ENCODE results near the gene RASGEF1C. TPM values are rescaled to one million over a fixed set of nuclear protein-coding genes. Genes with fewer than 3 reads are reported as not detected.

RASGEF1C gene
- total and polyA plus RNA-seq, 2 of the 13 experiments (the other 11 are each of a cell fraction or from before 2014, with no cell fraction given), result not detected

DNA sequence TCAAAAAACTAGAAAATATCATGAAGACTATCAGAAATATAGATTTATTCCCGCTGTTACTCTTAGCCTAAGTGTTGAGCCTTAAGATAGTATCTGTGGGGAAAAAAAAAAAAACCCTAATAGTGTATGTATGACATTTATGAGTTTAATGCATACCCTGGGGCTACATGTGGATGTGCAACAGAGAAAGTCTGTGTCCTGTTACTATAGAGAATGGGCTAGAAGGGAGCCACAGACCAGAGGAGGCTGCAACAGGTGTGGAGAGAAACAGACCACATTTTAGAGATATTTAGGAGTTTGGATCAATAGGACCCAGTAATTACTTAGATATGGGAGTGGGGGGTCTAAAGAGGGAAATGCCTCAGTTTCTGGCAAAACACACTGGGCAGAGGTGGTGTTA is 152.9 kb downstream of the RASGEF1C start:
- in situ Hi-C loops (cut with HindIII; ENCODE audit: extremely low pct_ligation_motif_present, low pct_unique_long_range_greater_than_20kb), result no loop called here
- TF ChIP-seq FOXP1 (IDR thresholded peaks at IDR 0.05) (no peak), FOXP1 (CRISPR knock-in tag; IDR thresholded peaks at IDR 0.05) (no peak), CHCHD3 (CRISPR knock-in tag; IDR thresholded peaks at IDR 0.05) (no peak), MEF2D (CRISPR knock-in tag; IDR thresholded peaks at IDR 0.05) (no peak), ATF1 (CRISPR knock-in tag; IDR thresholded peaks at IDR 0.05) (no peak)
- TF ChIP-seq, protein P1, sequence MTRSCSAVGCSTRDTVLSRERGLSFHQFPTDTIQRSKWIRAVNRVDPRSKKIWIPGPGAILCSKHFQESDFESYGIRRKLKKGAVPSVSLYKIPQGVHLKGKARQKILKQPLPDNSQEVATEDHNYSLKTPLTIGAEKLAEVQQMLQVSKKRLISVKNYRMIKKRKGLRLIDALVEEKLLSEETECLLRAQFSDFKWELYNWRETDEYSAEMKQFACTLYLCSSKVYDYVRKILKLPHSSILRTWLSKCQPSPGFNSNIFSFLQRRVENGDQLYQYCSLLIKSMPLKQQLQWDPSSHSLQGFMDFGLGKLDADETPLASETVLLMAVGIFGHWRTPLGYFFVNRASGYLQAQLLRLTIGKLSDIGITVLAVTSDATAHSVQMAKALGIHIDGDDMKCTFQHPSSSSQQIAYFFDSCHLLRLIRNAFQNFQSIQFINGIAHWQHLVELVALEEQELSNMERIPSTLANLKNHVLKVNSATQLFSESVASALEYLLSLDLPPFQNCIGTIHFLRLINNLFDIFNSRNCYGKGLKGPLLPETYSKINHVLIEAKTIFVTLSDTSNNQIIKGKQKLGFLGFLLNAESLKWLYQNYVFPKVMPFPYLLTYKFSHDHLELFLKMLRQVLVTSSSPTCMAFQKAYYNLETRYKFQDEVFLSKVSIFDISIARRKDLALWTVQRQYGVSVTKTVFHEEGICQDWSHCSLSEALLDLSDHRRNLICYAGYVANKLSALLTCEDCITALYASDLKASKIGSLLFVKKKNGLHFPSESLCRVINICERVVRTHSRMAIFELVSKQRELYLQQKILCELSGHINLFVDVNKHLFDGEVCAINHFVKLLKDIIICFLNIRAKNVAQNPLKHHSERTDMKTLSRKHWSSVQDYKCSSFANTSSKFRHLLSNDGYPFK (CRISPR knock-in tag; IDR thresholded peaks at IDR 0.05; ENCODE audit: borderline replicate concordance), result no peak
- TF ChIP-seq, protein P2, sequence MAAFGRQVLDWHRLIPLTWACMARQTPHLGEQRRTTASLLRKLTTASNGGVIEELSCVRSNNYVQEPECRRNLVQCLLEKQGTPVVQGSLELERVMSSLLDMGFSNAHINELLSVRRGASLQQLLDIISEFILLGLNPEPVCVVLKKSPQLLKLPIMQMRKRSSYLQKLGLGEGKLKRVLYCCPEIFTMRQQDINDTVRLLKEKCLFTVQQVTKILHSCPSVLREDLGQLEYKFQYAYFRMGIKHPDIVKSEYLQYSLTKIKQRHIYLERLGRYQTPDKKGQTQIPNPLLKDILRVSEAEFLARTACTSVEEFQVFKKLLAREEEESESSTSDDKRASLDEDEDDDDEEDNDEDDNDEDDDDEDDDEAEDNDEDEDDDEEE (CRISPR knock-in tag; IDR thresholded peaks at IDR 0.05), result no peak
- TF ChIP-seq, protein P3, sequence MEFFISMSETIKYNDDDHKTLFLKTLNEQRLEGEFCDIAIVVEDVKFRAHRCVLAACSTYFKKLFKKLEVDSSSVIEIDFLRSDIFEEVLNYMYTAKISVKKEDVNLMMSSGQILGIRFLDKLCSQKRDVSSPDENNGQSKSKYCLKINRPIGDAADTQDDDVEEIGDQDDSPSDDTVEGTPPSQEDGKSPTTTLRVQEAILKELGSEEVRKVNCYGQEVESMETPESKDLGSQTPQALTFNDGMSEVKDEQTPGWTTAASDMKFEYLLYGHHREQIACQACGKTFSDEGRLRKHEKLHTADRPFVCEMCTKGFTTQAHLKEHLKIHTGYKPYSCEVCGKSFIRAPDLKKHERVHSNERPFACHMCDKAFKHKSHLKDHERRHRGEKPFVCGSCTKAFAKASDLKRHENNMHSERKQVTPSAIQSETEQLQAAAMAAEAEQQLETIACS (CRISPR knock-in tag; IDR thresholded peaks at IDR 0.05), result no peak
- ATAC-seq (no peak), DNase-seq (ENCODE audit: low spot score) (no peak), FAIRE-seq (no peak)
- Histone ChIP-seq H3K9ac (ENCODE audit: insufficient read depth, low read depth, low read length) (no peak overlapping the region), H3K9me3 (ENCODE audit: low read length) (no peaks in the 10 kb centered on the region), H3K4me3 (replicated peaks in 1 of 3; ENCODE audit: insufficient read depth in 1 of 3, low read depth in 2 of 3, low read length in 3 of 3) (no peak overlapping the region), H3K27ac (ENCODE audit: extremely low read length, insufficient read depth, low read length) (no peak overlapping the region), H3K27me3 (ENCODE audit: control insufficient read depth in 1 of 2, insufficient read depth in 2 of 2, low read length in 2 of 2) (no peaks in the 10 kb centered on the region), H4K20me1 (ENCODE audit: insufficient read depth, low read length) (no peaks in the 10 kb centered on the region; the same call in 1 of the 2 replicates), H3K4me1 (ENCODE audit: insufficient read depth, low read length) (peaks cover 12% of the 10 kb centered on the region; the same call in 1 of the 2 replicates), H2AFZ (ENCODE audit: low read length) (no peak overlapping the region), H3K79me2 (ENCODE audit: insufficient read depth, low read length) (peaks cover 6% of the 10 kb centered on the region), H3K4me2 (ENCODE audit: low read depth, low read length) (no peak overlapping the region), H3K36me3 (replicated peaks in 1 of 2; ENCODE audit: control insufficient read depth in 1 of 2, insufficient read depth in 2 of 2, low read length in 2 of 2) (no peaks in the 10 kb centered on the region)
- 97% methylated on average over 1 of the region's 1 CpG for whole genome bisulfite sequencing (ENCODE audit: low lambda C conversion rate)
- intact Hi-C loops (cut with micrococcal nuclease; ENCODE audit: unreplicated experiment), result no loop called here
- no TSS peak for BruUV-seq (replicated peaks)
- ChIA-PET CTCF (ENCODE audit: low intra/inter-chr PET ratio, low total read pairs) (no interaction called here), POLR2A (no interaction called here)
